HCT116 (cell line): ENCODE data around the gene GRIP1. TPM values are rescaled to one million over a fixed set of nuclear protein-coding genes. Genes with fewer than 3 reads are reported as not detected.

Source experiments
- ATAC-seq: fragments of 200-7000 bp; cut with Tn5 transposase; 2 replicates; pipeline ENCODE4 v1.9.1; 2020; ENCODE audit warnings: mild to moderate bottlenecking, moderate library complexity
- BruUV-seq: library from RNA; stranded (reverse); fragments of 400-500 nt; replicated peaks from 2 replicates; lab custom pipeline; 2021; lab: Mats Ljungman, UMichigan
- CTCF ChIA-PET: fragments of 300-600 bp; sonication (Branson Sonifier 250); formaldehyde crosslinking; loops from one replicate; lab custom pipeline; 2021; ENCODE audit warnings: antibody characterized with exemption; lab: Charles Lee
- POLR2A ChIA-PET: fragments of 300-600, 350-600 bp; sonication (Branson Sonifier 250); formaldehyde crosslinking; loops from one replicate; lab custom pipeline; 2021; ENCODE audit warnings: antibody characterized with exemption; lab: Charles Lee
- RAD21 ChIA-PET, 2 experiments: fragments of 300-600 bp; sonication (Branson Sonifier 250); formaldehyde crosslinking; loops; one replicate each; lab custom pipeline; 2023; ENCODE audit warnings: low total read pairs in 2 of 2; ENCODE audit not compliant: uncharacterized antibody in 2 of 2, unreplicated experiment in 2 of 2, low non-redundant PET in 1 of 2; lab: Charles Lee
- DNase-seq: peaks from one replicate; pipeline ENCODE4 v3.0.0-alpha.2; 2010; ENCODE audit warnings: low read depth, low spot score
- H2AFZ ChIP-seq: fragments of 200-600 bp; shearing (Covaris generic), sonication (generic); 2 replicates; pipeline ENCODE4 v1.6.1; 2017; ENCODE audit warnings: low read depth, mixed run types, mixed read lengths, antibody characterized with exemption, low read length; ENCODE audit not compliant: poor library complexity, severe bottlenecking
- H3K27ac ChIP-seq: 2 replicates; pipeline ENCODE4 v1.5.1; 2012; ENCODE audit warnings: low read depth, low read length
- H3K27me3 ChIP-seq: fragments of 200-600 bp; sonication (generic); 2 replicates; pipeline ENCODE4 v1.6.1; 2016; ENCODE audit warnings: mixed run types, low read length, mixed read lengths; ENCODE audit not compliant: insufficient read depth
- H3K36me3 ChIP-seq, 2 experiments: fragments of 200-500 bp in 1 of 2; fragments of 200-600 bp in 1 of 2; sonication (Bioruptor generic) in 1 of 2; sonication (generic) in 1 of 2; 2 replicates each; pipeline versions ENCODE4 v1.5.1 to v1.6.1; 2014 to 2016; ENCODE audit warnings: low read length in 2 of 2, inconsistent platforms in 1 of 2, mixed read lengths in 1 of 2, mixed run types in 1 of 2; ENCODE audit not compliant: insufficient read depth in 2 of 2, control insufficient read depth in 1 of 2
- H3K4me1 ChIP-seq, 2 experiments: fragments of 200-600 bp in 1 of 2; sonication (generic) in 1 of 2; 2 replicates each; pipeline versions ENCODE4 v1.5.1 to v1.6.1; 2012 to 2017; ENCODE audit warnings: low read length in 2 of 2, inconsistent platforms in 1 of 2, mild to moderate bottlenecking in 1 of 2, mixed read lengths in 1 of 2, mixed run types in 1 of 2, moderate library complexity in 1 of 2; ENCODE audit not compliant: insufficient read depth in 2 of 2, control insufficient read depth in 1 of 2
- H3K4me2 ChIP-seq: fragments of 200-600 bp; sonication (generic); 2 replicates; pipeline ENCODE4 v1.6.1; 2017; ENCODE audit warnings: mixed run types, low read length, mixed read lengths
- H3K4me3 ChIP-seq, 2 experiments: fragments of 200-600 bp in 1 of 2; sonication (generic) in 1 of 2; replicated peaks in 1 of 2; 2 replicates each; pipeline ENCODE4 v1.5.1; 2011 to 2016; ENCODE audit warnings: low read length in 2 of 2, control low read depth in 1 of 2, low read depth in 1 of 2, mild to moderate bottlenecking in 1 of 2, mixed read lengths in 1 of 2, mixed run types in 1 of 2
- H3K79me2 ChIP-seq: fragments of 200-600 bp; sonication (generic); 2 replicates; pipeline ENCODE4 v1.6.1; 2017; ENCODE audit warnings: mild to moderate bottlenecking, mixed run types, low read length, moderate library complexity, mixed read lengths; ENCODE audit not compliant: insufficient read depth
- H3K9ac ChIP-seq: fragments of 200-600 bp; sonication (generic); 2 replicates; pipeline ENCODE4 v1.6.1; 2016; ENCODE audit warnings: low read length, mixed read lengths
- H3K9me2 ChIP-seq: fragments of 200-600 bp; sonication (generic), shearing (Covaris generic); 2 replicates; pipeline ENCODE4 v1.6.1; 2017; ENCODE audit warnings: mixed run types, mild to moderate bottlenecking, moderate library complexity; ENCODE audit not compliant: insufficient read depth
- H3K9me3 ChIP-seq, 2 experiments: fragments of 200-500 bp in 1 of 2; fragments of 200-600 bp in 1 of 2; sonication (Bioruptor generic) in 1 of 2; sonication (generic) in 1 of 2; 2 replicates each; pipeline ENCODE4 v1.6.1; 2014 to 2017; ENCODE audit warnings: low read length in 2 of 2, mixed read lengths in 2 of 2, inconsistent platforms in 1 of 2, low read depth in 1 of 2, mild to moderate bottlenecking in 1 of 2, mixed run types in 1 of 2, moderate library complexity in 1 of 2; ENCODE audit not compliant: control insufficient read depth in 1 of 2, insufficient read depth in 1 of 2
- H4K20me1 ChIP-seq: fragments of 200-600 bp; sonication (generic), shearing (Covaris generic); 2 replicates; pipeline ENCODE4 v1.6.1; 2017; ENCODE audit warnings: mixed run types, mild to moderate bottlenecking, moderate library complexity; ENCODE audit not compliant: insufficient read depth
- EGR1 ChIP-seq: IDR thresholded peaks from 2 replicates; pipeline ENCODE4 v1.6.1; 2012; ENCODE audit warnings: low read depth
- ELF1 ChIP-seq: IDR thresholded peaks from 2 replicates; pipeline ENCODE4 v1.6.1; 2012; ENCODE audit warnings: low read depth, borderline replicate concordance
- EZH2 ChIP-seq: fragments of 200-600 bp; sonication (generic); IDR thresholded peaks from 2 replicates; pipeline ENCODE4 v1.6.1; 2017; ENCODE audit warnings: antibody characterized with exemption, mixed run types
- JUND ChIP-seq: IDR thresholded peaks from 2 replicates; pipeline ENCODE4 v1.6.1; 2012
- MAX ChIP-seq: IDR thresholded peaks from 2 replicates; pipeline ENCODE4 v1.6.1; 2012
- RAD21 ChIP-seq: IDR thresholded peaks from 2 replicates; pipeline ENCODE4 v1.6.1; 2012; ENCODE audit warnings: low read depth, mild to moderate bottlenecking
- TCF7L2 ChIP-seq: IDR thresholded peaks from 2 replicates; pipeline ENCODE4 v1.7.0; 2011; ENCODE audit warnings: borderline replicate concordance, inconsistent platforms; ENCODE audit not compliant: insufficient read depth, insufficient read length; ENCODE audit errors: extremely low read depth
- intact Hi-C: fragments of 100-400 bp; cut with micrococcal nuclease; formaldehyde crosslinking; loops from 2 replicates; pipeline ENCODE4 v1.10.0; 2022
- total RNA-seq: library from RNA; stranded (reverse); gene quantifications from one replicate; pipeline ENCODE4 v1.2.1, GENCODE V29; 2021; ENCODE audit not compliant: unreplicated experiment
- TF ChIP-seq, protein P1 (sequence below), 3 experiments: fragments of 200-600 bp in 1 of 3; sonication (generic) in 1 of 3; IDR thresholded peaks in 2 of 3; conservative IDR thresholded peaks in 1 of 3; 2 replicates each; pipeline ENCODE4 v1.5.1; 2012 to 2017; ENCODE audit warnings: low read depth in 2 of 3, low read length in 2 of 3, antibody characterized with exemption in 1 of 3, borderline replicate concordance in 1 of 3, control low read depth in 1 of 3, mild to moderate bottlenecking in 1 of 3, mixed read lengths in 1 of 3, mixed run types in 1 of 3, moderate library complexity in 1 of 3; ENCODE audit not compliant: insufficient read depth in 1 of 3
- TF ChIP-seq, protein P2 (sequence below): IDR thresholded peaks from 2 replicates; pipeline ENCODE4 v1.6.1; 2012

Gene GRIP1
- total RNA-seq, 1 experiment from 2014 or later, result not detected

DNA sequence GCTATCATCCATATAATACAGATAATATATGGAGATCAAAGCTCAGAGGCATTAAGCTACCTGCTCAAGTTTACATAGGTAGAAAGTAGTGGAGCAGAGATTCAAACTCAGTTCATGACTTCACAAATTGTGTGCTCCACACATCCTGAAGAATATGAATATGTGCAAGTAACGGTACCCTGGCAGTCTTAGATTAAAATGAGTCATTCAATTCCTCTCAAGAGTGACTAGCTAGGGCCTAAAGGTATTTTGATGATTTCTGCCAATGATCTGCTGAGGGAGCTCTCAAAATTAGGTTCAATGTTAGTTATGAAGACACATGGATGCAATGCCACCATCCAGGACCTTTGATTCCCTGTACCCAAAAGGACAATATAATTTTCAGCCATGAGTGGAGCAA is 58.9 kb downstream of the GRIP1 start:
- Histone ChIP-seq H3K27me3 (peaks cover 33% of the 10 kb centered on the region), H3K9me2 (no peaks in the 10 kb centered on the region), H3K4me1 (no peaks in the 10 kb centered on the region), H3K36me3 (no peaks in the 10 kb centered on the region), H4K20me1 (no peaks in the 10 kb centered on the region), H2AFZ (no peak overlapping the region), H3K4me3 (no peak overlapping the region)
- BruUV-seq, result no TSS peak
- CTCF ChIA-PET, result no interaction called here
- no peak for TF ChIP-seq ELF1
- TF ChIP-seq, protein P1, sequence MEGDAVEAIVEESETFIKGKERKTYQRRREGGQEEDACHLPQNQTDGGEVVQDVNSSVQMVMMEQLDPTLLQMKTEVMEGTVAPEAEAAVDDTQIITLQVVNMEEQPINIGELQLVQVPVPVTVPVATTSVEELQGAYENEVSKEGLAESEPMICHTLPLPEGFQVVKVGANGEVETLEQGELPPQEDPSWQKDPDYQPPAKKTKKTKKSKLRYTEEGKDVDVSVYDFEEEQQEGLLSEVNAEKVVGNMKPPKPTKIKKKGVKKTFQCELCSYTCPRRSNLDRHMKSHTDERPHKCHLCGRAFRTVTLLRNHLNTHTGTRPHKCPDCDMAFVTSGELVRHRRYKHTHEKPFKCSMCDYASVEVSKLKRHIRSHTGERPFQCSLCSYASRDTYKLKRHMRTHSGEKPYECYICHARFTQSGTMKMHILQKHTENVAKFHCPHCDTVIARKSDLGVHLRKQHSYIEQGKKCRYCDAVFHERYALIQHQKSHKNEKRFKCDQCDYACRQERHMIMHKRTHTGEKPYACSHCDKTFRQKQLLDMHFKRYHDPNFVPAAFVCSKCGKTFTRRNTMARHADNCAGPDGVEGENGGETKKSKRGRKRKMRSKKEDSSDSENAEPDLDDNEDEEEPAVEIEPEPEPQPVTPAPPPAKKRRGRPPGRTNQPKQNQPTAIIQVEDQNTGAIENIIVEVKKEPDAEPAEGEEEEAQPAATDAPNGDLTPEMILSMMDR (IDR thresholded peaks at IDR 0.05 in 2 of 3, conservative IDR thresholded peaks at IDR 0.05 in 1 of 3; ENCODE audit: borderline replicate concordance in 1 of 3, insufficient read depth in 1 of 3, low read depth in 2 of 3, low read length in 2 of 3), result no peak
- no peak for TF ChIP-seq RAD21
- TF ChIP-seq JUND, result no peak
- no peak for TF ChIP-seq EGR1
- TF ChIP-seq EZH2, result no peak
- TF ChIP-seq, protein P2, sequence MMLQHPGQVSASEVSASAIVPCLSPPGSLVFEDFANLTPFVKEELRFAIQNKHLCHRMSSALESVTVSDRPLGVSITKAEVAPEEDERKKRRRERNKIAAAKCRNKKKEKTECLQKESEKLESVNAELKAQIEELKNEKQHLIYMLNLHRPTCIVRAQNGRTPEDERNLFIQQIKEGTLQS, result no peak
- TF ChIP-seq MAX, result no peak
- no peak for TF ChIP-seq TCF7L2
- TF ChIP-seq, all 23 proteins: peak for 0
- no peak overlapping the region for H3K9ac ChIP-seq
- ChIA-PET POLR2A (no interaction called here), RAD21 (no interaction called here)
- H3K9me3 ChIP-seq, result no peaks in the 10 kb centered on the region
- ATAC-seq (no peak), DNase-seq (no peak)
- no peak overlapping the region for H3K27ac ChIP-seq
- H3K79me2 ChIP-seq, result no peaks in the 10 kb centered on the region
- intact Hi-C loops, result no loop called here
- H3K4me2 ChIP-seq, result no peak overlapping the region
